OCI-LY1 (cell line): ENCODE measurements around the gene DPP4.

ENCODE experiments used
- EZH2 ChIP-seq: fragments of 200-600 bp; sonication (generic), shearing (Covaris generic); IDR thresholded peaks from 2 replicates; pipeline ENCODE4 v1.8.0; 2017; ENCODE audit warnings: borderline replicate concordance, mixed run types, mild to moderate bottlenecking, antibody characterized with exemption, low read length, moderate library complexity, mixed read lengths
- TF ChIP-seq, protein P1 (sequence below): fragments of 200-600 bp; sonication (generic), shearing (Covaris generic); IDR thresholded peaks from 2 replicates; pipeline ENCODE4 v1.5.1; 2017; ENCODE audit warnings: mild to moderate bottlenecking, antibody characterized with exemption, low read length, moderate library complexity, mixed read lengths

DNA sequence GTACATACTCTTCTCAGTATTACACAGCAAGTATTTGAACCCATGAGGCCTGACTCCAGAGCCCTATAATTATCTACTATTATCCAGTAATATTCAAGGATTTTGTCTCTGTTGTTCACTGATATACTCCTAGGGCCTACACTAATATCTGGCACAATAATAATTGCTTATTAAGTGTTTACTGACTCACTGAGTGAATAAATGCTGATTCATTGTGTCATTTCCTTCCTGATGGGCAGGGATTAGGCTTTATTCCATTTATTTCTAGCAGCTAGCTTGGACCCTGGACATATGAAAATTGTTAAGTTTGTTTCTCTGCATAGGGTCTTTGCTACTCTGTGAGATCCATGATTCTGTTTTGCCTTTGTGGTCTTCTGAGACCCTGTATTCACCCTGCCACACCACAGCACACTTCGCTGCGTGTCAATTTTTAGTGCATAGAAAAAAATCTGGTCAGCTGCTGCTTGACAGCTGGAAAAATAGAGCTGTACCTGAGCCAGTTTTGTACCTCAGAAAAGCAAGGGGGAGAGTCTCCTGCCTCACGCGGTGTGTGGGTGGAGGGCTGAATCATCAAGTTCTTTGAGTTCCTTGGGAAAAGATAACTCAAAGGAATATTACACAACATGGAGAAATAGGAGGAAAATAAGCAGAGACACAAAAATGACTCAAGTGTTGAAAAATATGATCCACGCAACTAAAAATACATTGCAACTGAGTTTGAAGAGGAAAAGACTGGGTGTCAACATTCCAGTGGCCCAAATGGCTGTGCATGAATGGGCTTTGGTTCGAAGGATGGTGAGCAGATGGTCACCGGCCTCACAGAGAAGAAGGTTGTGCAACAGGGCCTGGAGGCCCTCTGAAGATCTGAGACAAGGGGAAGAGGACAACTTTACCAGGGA lies 18.9 kb upstream of the DPP4 start:
- TF ChIP-seq EZH2 = no peak
- TF ChIP-seq, protein P1, sequence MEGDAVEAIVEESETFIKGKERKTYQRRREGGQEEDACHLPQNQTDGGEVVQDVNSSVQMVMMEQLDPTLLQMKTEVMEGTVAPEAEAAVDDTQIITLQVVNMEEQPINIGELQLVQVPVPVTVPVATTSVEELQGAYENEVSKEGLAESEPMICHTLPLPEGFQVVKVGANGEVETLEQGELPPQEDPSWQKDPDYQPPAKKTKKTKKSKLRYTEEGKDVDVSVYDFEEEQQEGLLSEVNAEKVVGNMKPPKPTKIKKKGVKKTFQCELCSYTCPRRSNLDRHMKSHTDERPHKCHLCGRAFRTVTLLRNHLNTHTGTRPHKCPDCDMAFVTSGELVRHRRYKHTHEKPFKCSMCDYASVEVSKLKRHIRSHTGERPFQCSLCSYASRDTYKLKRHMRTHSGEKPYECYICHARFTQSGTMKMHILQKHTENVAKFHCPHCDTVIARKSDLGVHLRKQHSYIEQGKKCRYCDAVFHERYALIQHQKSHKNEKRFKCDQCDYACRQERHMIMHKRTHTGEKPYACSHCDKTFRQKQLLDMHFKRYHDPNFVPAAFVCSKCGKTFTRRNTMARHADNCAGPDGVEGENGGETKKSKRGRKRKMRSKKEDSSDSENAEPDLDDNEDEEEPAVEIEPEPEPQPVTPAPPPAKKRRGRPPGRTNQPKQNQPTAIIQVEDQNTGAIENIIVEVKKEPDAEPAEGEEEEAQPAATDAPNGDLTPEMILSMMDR = no peak
